ENCODE data around the gene FANCD2OS.

- no peak for TF ChIP-seq CTCF (IDR thresholded peaks at IDR 0.05; ENCODE audit: poor library complexity)
- TF ChIP-seq EZH2 (IDR thresholded peaks at IDR 0.05; ENCODE audit: borderline replicate concordance) = no peak
Observed at GRCh38 chr3:10142707-10143560, 34.9 kb upstream of the FANCD2OS start.

All from hepatocyte (in vitro differentiated cells).